ENCODE results near the gene PLXNB2.

The PLXNB2 gene

GRCh38 chr22:50247748-50248147, 59.7 kb downstream of the PLXNB2 start:
- Histone ChIP-seq H3K27ac (ENCODE audit: low read length) (no peak overlapping the region), H3K9ac (ENCODE audit: low read length) (no peak overlapping the region), H3K27me3 (ENCODE audit: low read depth, low read length) (no peaks in the 10 kb centered on the region), H3K4me3 (ENCODE audit: low read length) (no peak overlapping the region), H3K79me2 (ENCODE audit: low read length) (peaks cover 30% of the 10 kb centered on the region), H3K4me2 (ENCODE audit: low read length) (peak overlapping the region; percentile 17; the same call in 1 of the 2 replicates), H3K36me3 (replicated peaks; ENCODE audit: low read depth, low read length) (no peaks in the 10 kb centered on the region), H3K4me1 (ENCODE audit: low read length) (peaks cover 20% of the 10 kb centered on the region), H4K20me1 (ENCODE audit: insufficient read depth, low read length) (no peaks in the 10 kb centered on the region), H2AFZ (ENCODE audit: low read depth, low read length) (no peak overlapping the region), H3K9me3 (ENCODE audit: insufficient read depth, low read length) (no peaks in the 10 kb centered on the region)
- TF ChIP-seq, protein P1, sequence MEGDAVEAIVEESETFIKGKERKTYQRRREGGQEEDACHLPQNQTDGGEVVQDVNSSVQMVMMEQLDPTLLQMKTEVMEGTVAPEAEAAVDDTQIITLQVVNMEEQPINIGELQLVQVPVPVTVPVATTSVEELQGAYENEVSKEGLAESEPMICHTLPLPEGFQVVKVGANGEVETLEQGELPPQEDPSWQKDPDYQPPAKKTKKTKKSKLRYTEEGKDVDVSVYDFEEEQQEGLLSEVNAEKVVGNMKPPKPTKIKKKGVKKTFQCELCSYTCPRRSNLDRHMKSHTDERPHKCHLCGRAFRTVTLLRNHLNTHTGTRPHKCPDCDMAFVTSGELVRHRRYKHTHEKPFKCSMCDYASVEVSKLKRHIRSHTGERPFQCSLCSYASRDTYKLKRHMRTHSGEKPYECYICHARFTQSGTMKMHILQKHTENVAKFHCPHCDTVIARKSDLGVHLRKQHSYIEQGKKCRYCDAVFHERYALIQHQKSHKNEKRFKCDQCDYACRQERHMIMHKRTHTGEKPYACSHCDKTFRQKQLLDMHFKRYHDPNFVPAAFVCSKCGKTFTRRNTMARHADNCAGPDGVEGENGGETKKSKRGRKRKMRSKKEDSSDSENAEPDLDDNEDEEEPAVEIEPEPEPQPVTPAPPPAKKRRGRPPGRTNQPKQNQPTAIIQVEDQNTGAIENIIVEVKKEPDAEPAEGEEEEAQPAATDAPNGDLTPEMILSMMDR (IDR thresholded peaks at IDR 0.05; ENCODE audit: low read depth, low read length), result no peak
- TF ChIP-seq EZH2phosphoT487 (IDR thresholded peaks at IDR 0.05; ENCODE audit: low read depth), result no peak

GRCh38 chr22:50246242-50247175, 60.9 kb downstream of the PLXNB2 start:
- no peak for TF ChIP-seq EZH2phosphoT487 (IDR thresholded peaks at IDR 0.05; ENCODE audit: low read depth)
- TF ChIP-seq, protein P1 (IDR thresholded peaks at IDR 0.05; ENCODE audit: low read depth, low read length), result no peak
- H3K4me2 ChIP-seq (ENCODE audit: low read length), result peak overlapping the region; percentile 93; the same call in 1 of the 2 replicates
- no peak overlapping the region for H3K27ac ChIP-seq (ENCODE audit: low read length)

GRCh38 chr22:50245214-50246072, 62.0 kb downstream of the PLXNB2 start:
- Histone ChIP-seq H3K9ac (ENCODE audit: low read length) (peak overlapping the region; percentile 82), H3K27me3 (ENCODE audit: low read depth, low read length) (no peaks in the 10 kb centered on the region), H3K4me2 (ENCODE audit: low read length) (peak overlapping the region; percentile 93), H3K79me2 (ENCODE audit: low read length) (peaks cover 49% of the 10 kb centered on the region), H3K4me3 (ENCODE audit: low read length) (peak overlapping the region; percentile 91), H3K27ac (ENCODE audit: low read length) (peak overlapping the region; percentile 66), H4K20me1 (ENCODE audit: insufficient read depth, low read length) (no peaks in the 10 kb centered on the region), H3K36me3 (replicated peaks; ENCODE audit: low read depth, low read length) (peaks cover 3% of the 10 kb centered on the region), H3K9me3 (ENCODE audit: insufficient read depth, low read length) (no peaks in the 10 kb centered on the region), H2AFZ (ENCODE audit: low read depth, low read length) (no peak overlapping the region), H3K4me1 (ENCODE audit: low read length) (peaks cover 20% of the 10 kb centered on the region)
- TF ChIP-seq, protein P1 (IDR thresholded peaks at IDR 0.05; ENCODE audit: low read depth, low read length), result no peak
- no peak for TF ChIP-seq EZH2phosphoT487 (IDR thresholded peaks at IDR 0.05; ENCODE audit: low read depth)

More at GRCh38 chr22:50246242-50247175, 60.9 kb downstream of the PLXNB2 start:
- H4K20me1 ChIP-seq (ENCODE audit: insufficient read depth, low read length), result no peaks in the 10 kb centered on the region
- no peaks in the 10 kb centered on the region for H3K9me3 ChIP-seq (ENCODE audit: insufficient read depth, low read length)
- H3K9ac ChIP-seq (ENCODE audit: low read length), result no peak overlapping the region
- H3K4me1 ChIP-seq (ENCODE audit: low read length), result peaks cover 22% of the 10 kb centered on the region
- H3K79me2 ChIP-seq (ENCODE audit: low read length), result peaks cover 42% of the 10 kb centered on the region
- peaks cover 3% of the 10 kb centered on the region for H3K36me3 ChIP-seq (replicated peaks; ENCODE audit: low read depth, low read length)
- peak overlapping the region; percentile 91; the same call in 1 of the 2 replicates for H3K4me3 ChIP-seq (ENCODE audit: low read length)
- H3K27me3 ChIP-seq (ENCODE audit: low read depth, low read length), result no peaks in the 10 kb centered on the region
- H2AFZ ChIP-seq (ENCODE audit: low read depth, low read length), result no peak overlapping the region

Measured in OCI-LY3 (cell line).